ENCODE data around the gene WHAMM. TPM values are rescaled to one million over a fixed set of nuclear protein-coding genes. Genes with fewer than 3 reads are reported as not detected.

WHAMM gene
- total RNA-seq, 2 experiments from 2014 or later, result 8.6 to 13.6 TPM

GRCh38 chr15:82803793-82804574 is 5.4 kb upstream of the WHAMM start:
- no TSS peak for BruUV-seq (replicated peaks)
- Histone ChIP-seq H2AFZ (ENCODE audit: low read length) (peak overlapping the region; percentile 57; the same call in 1 of the 2 replicates), H3K9me3 (ENCODE audit: low read length) (no peaks in the 10 kb centered on the region), H3K4me2 (ENCODE audit: low read length) (peak overlapping the region; percentile 80), H3K4me1 (ENCODE audit: insufficient read depth, low read length, poor library complexity, severe bottlenecking) (peaks cover 58% of the 10 kb centered on the region), H3K4me3 (ENCODE audit: low read depth, low read length, poor library complexity, severe bottlenecking) (no peak overlapping the region), H3K9me2 (ENCODE audit: insufficient read depth, low read length) (no peaks in the 10 kb centered on the region), H4K20me1 (ENCODE audit: insufficient read depth, low read length) (no peaks in the 10 kb centered on the region), H3K79me2 (ENCODE audit: insufficient read depth, low read depth, low read length) (no peaks in the 10 kb centered on the region), H3K36me3 (ENCODE audit: insufficient read depth, low read length) (no peaks in the 10 kb centered on the region), H3K27ac (ENCODE audit: low read depth, low read length, poor library complexity, severe bottlenecking) (no peak overlapping the region)
- ChIA-PET POLR2A (interaction anchor here (1.0 to 2.4 kb wide), 5 partner anchors 9 to 258 kb away, joined by 3 to 10 read pairs (median 3); no protein-coding TSS in a partner anchor), CTCF (ENCODE audit: unreplicated experiment) (interaction anchor here (0.5 to 0.9 kb wide), 2 partner anchors 9 to 27 kb away, joined by 3 to 4 read pairs; no protein-coding TSS in a partner anchor)
- intact Hi-C loops (cut with micrococcal nuclease; ENCODE audit: unreplicated experiment), result no loop called here
- no peak for DNase-seq (ENCODE audit: low spot score)
- TF ChIP-seq EZH2phosphoT487 (IDR thresholded peaks at IDR 0.05; ENCODE audit: borderline replicate concordance, low read depth, low read length) (no peak), CTCF (conservative IDR thresholded peaks at IDR 0.05; ENCODE audit: low read length) (no peak)

- intact Hi-C loops (cut with micrococcal nuclease; ENCODE audit: unreplicated experiment), result no loop called here
- DNase-seq (ENCODE audit: low spot score), result no peak
- H3K9me3 ChIP-seq (ENCODE audit: low read length), result no peaks in the 10 kb centered on the region
- H3K4me2 ChIP-seq (ENCODE audit: low read length), result peak overlapping the region; percentile 80
- POLR2A ChIA-PET, result interaction anchor here (1.0 to 2.4 kb wide), 6 partner anchors 9 to 258 kb away, joined by 3 to 10 read pairs (median 3); no protein-coding TSS in a partner anchor
- H3K79me2 ChIP-seq (ENCODE audit: insufficient read depth, low read depth, low read length), result no peaks in the 10 kb centered on the region
- no peaks in the 10 kb centered on the region for H4K20me1 ChIP-seq (ENCODE audit: insufficient read depth, low read length)
- CTCF ChIA-PET (ENCODE audit: unreplicated experiment), result no interaction called here
- H3K4me3 ChIP-seq (ENCODE audit: low read depth, low read length, poor library complexity, severe bottlenecking), result no peak overlapping the region
- H3K27ac ChIP-seq (ENCODE audit: low read depth, low read length, poor library complexity, severe bottlenecking), result peak overlapping the region; percentile 91
- TF ChIP-seq CTCF (conservative IDR thresholded peaks at IDR 0.05; ENCODE audit: low read length), result no peak
- no peak for TF ChIP-seq EZH2phosphoT487 (IDR thresholded peaks at IDR 0.05; ENCODE audit: borderline replicate concordance, low read depth, low read length)
- no TSS peak for BruUV-seq (replicated peaks)
- no peaks in the 10 kb centered on the region for H3K9me2 ChIP-seq (ENCODE audit: insufficient read depth, low read length)
- H3K36me3 ChIP-seq (ENCODE audit: insufficient read depth, low read length), result no peaks in the 10 kb centered on the region
- peak overlapping the region; percentile 57; the same call in 1 of the 2 replicates for H2AFZ ChIP-seq (ENCODE audit: low read length)
- peaks cover 61% of the 10 kb centered on the region for H3K4me1 ChIP-seq (ENCODE audit: insufficient read depth, low read length, poor library complexity, severe bottlenecking)
Observed at GRCh38 chr15:82804575-82804949, 4.9 kb upstream of the WHAMM start.

GRCh38 chr15:82805994-82806406 is 3.4 kb upstream of the WHAMM start, which contains the start of gene FSD2:
TSS of gene FSD2 (minus strand) at chr15:82806069. CDS start at chr15:82787390, 18,679 bp downstream.
- Histone ChIP-seq H3K4me1 (ENCODE audit: insufficient read depth, low read length, poor library complexity, severe bottlenecking) (peaks cover 61% of the 10 kb centered on the region), H3K36me3 (ENCODE audit: insufficient read depth, low read length) (no peaks in the 10 kb centered on the region), H3K4me3 (ENCODE audit: low read depth, low read length, poor library complexity, severe bottlenecking) (peak within 1 kb of the TSS; percentile 95), H2AFZ (ENCODE audit: low read length) (peak within 1 kb of the TSS; percentile 81), H3K9me3 (ENCODE audit: low read length) (no peaks in the 10 kb centered on the region), H3K9me2 (ENCODE audit: insufficient read depth, low read length) (no peaks in the 10 kb centered on the region), H4K20me1 (ENCODE audit: insufficient read depth, low read length) (peaks cover 3% of the 10 kb centered on the region; the same call in 1 of the 2 replicates), H3K27ac (ENCODE audit: low read depth, low read length, poor library complexity, severe bottlenecking) (peak within 1 kb of the TSS; percentile 91), H3K4me2 (ENCODE audit: low read length) (peak within 1 kb of the TSS; percentile 80), H3K79me2 (ENCODE audit: insufficient read depth, low read depth, low read length) (peaks cover 11% of the 10 kb centered on the region)
- TF ChIP-seq EZH2phosphoT487 (IDR thresholded peaks at IDR 0.05; ENCODE audit: borderline replicate concordance, low read depth, low read length) (no peak), CTCF (conservative IDR thresholded peaks at IDR 0.05; ENCODE audit: low read length) (peak; percentile 56; the same call in 1 of the 2 replicates)
- ChIA-PET CTCF (ENCODE audit: unreplicated experiment) (no interaction called here), POLR2A (interaction anchor here (0.7 to 1.4 kb wide), 2 partner anchors 43 to 206 kb away, joined by 3 read pairs; no protein-coding TSS in a partner anchor)
- intact Hi-C loops (cut with micrococcal nuclease; ENCODE audit: unreplicated experiment), result loop anchor here (1.0 to 5.0 kb wide), 3 partner anchors 56 to 301 kb away; partner anchors contain the start of genes RPS17 and TM6SF1
- BruUV-seq (replicated peaks), result no TSS peak
- peak; percentile 89 for DNase-seq (ENCODE audit: low spot score)
